22Rv1 (cell line): ENCODE measurements around the gene FHIP2A.
A peak's percentile ranks its signal among the peaks of the same experiment; 100 is the strongest.
"Not testable (repeated sequence)": the region's sequence is repeated elsewhere in the genome, so short reads cannot be mapped to it uniquely, and the experiment has no call there.

Experiments
- CTCF ChIP-seq: fragments of 450-650 bp; IDR thresholded peaks from 2 replicates; pipeline ENCODE4 v1.5.1; 2017; ENCODE audit warnings: mild to moderate bottlenecking
- ZFX ChIP-seq: fragments of 450-650 bp; IDR thresholded peaks from 2 replicates; pipeline ENCODE4 v1.6.1; 2017; ENCODE audit warnings: antibody characterized with exemption, borderline replicate concordance

GRCh38 chr10:114786492-114786891, 35.1 kb upstream of the FHIP2A start:
- peak; percentile 79 for TF ChIP-seq CTCF
- TF ChIP-seq ZFX, result not testable (repeated sequence)
